ENCODE results near the gene LARP1.

GRCh38 chr5:154709368-154710305, 45.5 kb upstream of the LARP1 start:
- TF ChIP-seq ISL1 (CRISPR knock-in tag; IDR thresholded peaks at IDR 0.05) = no peak
- TF ChIP-seq PPARA (CRISPR knock-in tag; IDR thresholded peaks at IDR 0.05; ENCODE audit: borderline replicate concordance) = no peak
- no peak for TF ChIP-seq PATZ1 (CRISPR knock-in tag; IDR thresholded peaks at IDR 0.05; ENCODE audit: borderline replicate concordance)
- no peak for TF ChIP-seq ZNF565 (CRISPR knock-in tag; conservative IDR thresholded peaks at IDR 0.05; ENCODE audit: low read depth)
- TF ChIP-seq ZFP3 (CRISPR knock-in tag; IDR thresholded peaks at IDR 0.05) = no peak
- TF ChIP-seq ZFP30 (CRISPR knock-in tag; IDR thresholded peaks at IDR 0.05) = no peak
- TF ChIP-seq, protein P1, sequence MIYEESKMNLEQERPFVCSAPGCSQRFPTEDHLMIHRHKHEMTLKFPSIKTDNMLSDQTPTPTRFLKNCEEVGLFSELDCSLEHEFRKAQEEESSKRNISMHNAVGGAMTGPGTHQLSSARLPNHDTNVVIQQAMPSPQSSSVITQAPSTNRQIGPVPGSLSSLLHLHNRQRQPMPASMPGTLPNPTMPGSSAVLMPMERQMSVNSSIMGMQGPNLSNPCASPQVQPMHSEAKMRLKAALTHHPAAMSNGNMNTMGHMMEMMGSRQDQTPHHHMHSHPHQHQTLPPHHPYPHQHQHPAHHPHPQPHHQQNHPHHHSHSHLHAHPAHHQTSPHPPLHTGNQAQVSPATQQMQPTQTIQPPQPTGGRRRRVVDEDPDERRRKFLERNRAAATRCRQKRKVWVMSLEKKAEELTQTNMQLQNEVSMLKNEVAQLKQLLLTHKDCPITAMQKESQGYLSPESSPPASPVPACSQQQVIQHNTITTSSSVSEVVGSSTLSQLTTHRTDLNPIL (CRISPR knock-in tag; IDR thresholded peaks at IDR 0.05; ENCODE audit: low read depth) = no peak
- TF ChIP-seq ZNF8 (CRISPR knock-in tag; IDR thresholded peaks at IDR 0.05) = no peak
- no peak for TF ChIP-seq ARNTL (CRISPR knock-in tag; IDR thresholded peaks at IDR 0.05; ENCODE audit: borderline replicate concordance, low read depth)
- no peak for TF ChIP-seq TSHZ2 (CRISPR knock-in tag; IDR thresholded peaks at IDR 0.05)
- no peak for TF ChIP-seq SNAI2 (CRISPR knock-in tag; IDR thresholded peaks at IDR 0.05)
